Aortic smooth muscle cell (primary cell): Measurements from ENCODE around the gene RAB13. TPM values are rescaled to one million over a fixed set of nuclear protein-coding genes. Genes with fewer than 3 reads are reported as not detected.

ENCODE experiments used
- total RNA-seq: library from RNA; depleted of rRNA; stranded (reverse); fragments of >200 nt; gene quantifications from 2 replicates; pipeline ENCODE4 v1.2.3, GENCODE V29; 2014

The RAB13 gene
- 91.4 and 101 TPM in 2 replicates for total RNA-seq

DNA sequence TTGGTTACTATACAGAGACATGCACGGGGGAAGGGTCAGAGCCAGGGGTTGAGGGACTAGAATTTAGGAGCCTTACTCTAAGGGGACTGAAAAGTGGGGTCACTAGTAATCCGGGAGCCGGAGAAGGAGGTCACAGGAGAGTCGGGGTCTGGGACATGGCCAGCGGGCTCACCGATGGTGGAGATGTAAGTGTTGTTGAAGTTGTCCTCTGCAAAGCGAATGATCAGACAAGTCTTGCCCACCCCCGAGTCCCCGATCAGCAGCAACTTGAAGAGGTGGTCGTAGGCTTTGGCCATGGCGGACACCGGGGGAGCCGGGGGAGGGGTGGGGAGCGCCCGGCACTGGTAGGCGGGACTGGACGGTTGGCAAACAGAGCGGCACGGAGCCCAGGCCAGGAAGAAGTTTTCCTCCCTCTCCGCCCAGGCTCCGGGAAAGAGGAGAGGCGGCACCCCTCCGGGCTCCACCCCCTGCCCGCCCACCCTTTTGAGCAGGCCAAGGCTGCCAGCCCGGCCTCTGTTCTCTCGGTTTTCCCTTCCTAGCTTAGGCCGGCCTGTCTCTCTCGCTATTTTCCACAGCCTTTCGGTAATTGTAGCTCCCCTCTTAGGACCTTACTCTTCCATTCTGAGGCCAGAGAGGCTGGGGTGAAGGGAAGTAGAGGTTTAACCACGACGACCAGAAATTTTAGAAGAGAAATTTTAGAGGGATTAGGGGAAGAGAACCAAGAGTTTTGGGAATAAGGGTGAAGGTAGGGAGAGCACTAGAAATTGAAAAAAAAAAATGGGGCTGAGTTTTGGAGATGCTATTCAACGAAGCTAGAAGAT lies at the start of gene RAB13:
RAB13 (minus strand) TSS at position 399 of the 821 bp plus-strand sequence; CDS start at position 296, 103 bp downstream.

DNA sequence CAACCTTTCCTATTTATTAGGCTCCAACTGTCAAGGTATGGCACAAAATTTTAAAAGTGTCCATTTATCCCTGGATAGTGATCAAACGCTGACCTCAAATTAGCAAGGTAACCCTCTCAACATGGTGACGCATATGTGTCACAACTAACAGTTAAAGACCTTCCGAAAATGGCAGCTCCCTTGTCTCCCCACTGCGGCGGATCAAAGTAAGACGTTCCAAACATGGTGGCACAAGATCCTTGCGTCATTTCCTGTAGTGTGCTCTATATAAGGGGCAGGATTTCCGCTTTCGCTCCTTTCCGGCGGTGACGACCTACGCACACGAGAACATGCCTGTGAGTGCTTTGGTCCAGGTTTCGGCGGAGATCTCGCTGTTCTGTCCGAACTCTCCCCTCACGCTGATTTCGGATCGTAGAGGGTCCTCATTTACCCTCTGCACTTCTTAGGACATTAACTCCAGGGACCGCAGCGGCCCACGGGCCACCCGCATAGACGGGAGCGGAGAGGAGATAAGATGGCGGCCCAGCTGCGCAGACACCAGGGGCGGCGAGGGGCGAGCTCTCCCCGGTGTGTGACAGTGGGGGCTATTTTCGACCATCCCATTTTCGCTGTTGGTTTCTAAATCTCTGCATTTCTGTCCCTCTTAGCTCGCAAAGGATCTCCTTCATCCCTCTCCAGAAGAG lies 4.5 kb upstream of the RAB13 start, which contains the start of gene RPS27:
RPS27 (plus strand) TSS at position 295 of the 683 bp plus-strand sequence; CDS start at position 330, 35 bp downstream.

DNA sequence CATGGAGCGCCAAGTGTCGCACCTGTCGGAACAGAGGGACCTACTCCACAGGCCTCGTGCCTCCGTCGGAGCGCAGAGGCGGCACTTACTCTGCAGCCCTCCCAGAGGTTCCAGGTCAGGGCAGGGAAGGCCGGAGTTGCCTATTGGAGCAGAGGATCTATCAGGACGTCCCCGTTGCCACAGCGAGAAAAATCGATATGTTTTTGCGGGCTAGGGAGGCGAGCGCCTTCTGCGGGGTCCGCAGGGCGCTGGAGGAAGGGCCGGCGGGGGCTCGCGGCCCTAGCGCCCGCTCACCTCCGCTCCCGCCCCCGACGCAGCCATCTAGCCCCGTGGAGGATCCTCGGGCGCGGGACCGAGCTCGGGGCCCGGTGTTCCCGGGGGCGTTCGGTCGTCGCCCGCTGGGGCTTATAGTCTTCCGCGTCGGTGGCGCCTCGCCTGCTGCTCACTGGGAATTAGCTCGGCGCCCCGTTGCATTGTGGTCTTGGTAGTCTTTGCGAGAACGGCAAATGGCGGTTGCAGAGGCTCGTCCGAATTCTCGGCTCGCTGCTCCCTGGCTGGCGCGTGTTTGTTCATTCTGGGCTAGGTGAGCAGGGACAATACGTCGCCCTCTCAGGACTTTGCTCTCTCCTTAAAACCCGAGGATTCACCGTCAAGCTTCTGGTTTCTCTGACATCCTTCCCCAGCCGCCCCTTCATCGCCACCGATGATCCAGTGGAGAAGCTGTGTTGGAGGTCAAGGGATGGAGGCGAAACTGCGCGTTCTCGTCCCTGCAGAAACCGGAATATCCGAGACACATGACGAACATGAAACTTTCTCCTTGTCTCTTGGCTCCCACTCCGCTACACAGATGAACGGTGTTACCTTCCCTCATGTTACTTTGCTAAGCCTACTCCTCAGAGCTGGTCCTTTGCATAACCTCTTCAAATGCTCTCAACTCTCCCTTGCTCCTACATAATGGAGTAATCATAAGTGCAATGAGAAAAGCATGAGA lies 8.6 kb downstream of the RAB13 start, which contains the start of gene JTB:
JTB (minus strand) TSS at position 425 of the 991 bp plus-strand sequence; CDS start at position 3, 422 bp downstream.

DNA sequence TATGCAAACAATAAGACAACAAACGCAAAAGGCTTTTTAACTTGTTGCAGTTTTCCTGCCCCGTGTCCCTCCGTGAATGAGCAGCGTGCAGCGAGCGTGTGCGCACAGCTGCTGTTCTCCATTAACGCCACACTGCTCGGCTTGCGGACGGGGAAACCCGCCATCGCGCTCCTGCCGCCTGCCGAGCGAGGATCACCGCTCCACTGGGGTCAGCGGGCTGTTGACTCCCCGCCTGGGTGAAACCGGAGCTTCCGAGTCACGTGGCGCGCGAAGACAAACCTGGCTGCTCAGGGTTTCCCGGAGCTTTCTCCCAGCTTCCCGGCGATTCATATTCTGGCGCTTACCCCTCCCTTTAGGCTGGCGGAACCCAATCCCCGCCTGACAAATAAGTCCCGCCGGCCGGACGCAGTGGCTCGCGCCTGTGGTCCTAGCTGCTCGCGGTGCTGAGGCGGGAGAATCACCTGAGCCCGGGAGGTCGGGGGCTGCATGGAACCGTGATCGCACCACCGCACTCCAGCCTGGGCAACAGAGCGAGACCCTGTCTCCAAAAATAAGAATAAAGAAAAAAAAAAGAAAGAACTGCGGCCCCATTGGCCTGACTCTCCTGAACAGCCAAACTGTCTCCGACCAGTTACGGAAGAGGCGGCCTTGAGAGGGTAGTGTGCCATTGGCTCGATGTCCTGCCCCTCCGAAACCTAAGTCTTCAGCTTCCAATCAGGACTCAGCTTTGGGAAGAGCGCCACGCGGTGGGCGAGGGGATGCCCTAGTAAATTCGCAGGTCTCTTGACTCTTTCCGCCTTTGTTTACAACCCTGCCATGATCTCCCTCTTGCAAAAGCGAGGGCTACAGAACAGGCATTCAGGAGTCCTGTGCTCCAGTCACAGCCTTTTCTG lies 18.8 kb downstream of the RAB13 start, which contains the start of gene CREB3L4:
CREB3L4 (plus strand) TSS at position 796 of the 893 bp plus-strand sequence. CDS start 624 bp downstream, outside the sequence.

DNA sequence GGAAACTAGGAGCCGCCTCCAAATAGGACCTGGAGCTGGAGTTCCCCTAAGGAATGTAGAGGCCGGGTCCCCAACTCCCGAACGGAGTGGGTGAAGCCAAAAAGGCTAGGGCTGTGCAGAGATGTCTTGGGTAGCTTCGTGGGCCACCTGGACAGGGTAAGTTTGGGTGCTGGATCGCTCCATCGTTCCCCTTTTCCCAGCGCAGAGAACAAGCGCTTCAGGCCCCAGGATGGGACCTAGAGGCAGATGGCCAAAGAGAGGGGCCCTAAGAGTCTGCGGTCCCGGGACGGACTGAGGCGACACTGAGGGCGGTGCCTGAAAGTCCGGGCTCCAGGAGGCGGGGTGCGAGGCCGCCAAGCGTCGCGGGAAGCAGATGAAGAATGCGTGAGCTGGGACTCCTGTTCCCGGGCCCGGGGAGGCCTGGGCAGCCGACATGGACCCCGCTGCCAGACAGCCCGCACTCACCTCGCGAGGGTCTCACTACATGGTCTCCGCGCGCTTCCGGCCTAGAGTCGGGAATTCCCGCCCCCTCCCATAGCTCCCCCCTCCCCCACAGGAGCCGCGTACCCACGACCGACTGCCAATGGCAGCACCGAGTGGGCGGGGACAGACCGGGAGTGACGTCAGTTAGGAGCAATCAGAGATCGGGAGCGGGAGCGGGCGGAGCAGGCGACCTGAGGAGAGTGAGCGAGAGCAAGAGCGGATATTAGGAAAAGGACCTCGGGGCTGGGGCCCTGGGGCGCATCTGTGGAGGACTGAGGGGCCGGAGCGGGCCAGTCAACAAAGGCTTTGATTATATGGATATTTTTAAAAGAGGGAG lies 22.9 kb downstream of the RAB13 start, which contains the start of gene SLC39A1:
SLC39A1 (minus strand) TSS at position 508 of the 820 bp plus-strand sequence. CDS start 822 bp downstream, outside the sequence.

DNA sequence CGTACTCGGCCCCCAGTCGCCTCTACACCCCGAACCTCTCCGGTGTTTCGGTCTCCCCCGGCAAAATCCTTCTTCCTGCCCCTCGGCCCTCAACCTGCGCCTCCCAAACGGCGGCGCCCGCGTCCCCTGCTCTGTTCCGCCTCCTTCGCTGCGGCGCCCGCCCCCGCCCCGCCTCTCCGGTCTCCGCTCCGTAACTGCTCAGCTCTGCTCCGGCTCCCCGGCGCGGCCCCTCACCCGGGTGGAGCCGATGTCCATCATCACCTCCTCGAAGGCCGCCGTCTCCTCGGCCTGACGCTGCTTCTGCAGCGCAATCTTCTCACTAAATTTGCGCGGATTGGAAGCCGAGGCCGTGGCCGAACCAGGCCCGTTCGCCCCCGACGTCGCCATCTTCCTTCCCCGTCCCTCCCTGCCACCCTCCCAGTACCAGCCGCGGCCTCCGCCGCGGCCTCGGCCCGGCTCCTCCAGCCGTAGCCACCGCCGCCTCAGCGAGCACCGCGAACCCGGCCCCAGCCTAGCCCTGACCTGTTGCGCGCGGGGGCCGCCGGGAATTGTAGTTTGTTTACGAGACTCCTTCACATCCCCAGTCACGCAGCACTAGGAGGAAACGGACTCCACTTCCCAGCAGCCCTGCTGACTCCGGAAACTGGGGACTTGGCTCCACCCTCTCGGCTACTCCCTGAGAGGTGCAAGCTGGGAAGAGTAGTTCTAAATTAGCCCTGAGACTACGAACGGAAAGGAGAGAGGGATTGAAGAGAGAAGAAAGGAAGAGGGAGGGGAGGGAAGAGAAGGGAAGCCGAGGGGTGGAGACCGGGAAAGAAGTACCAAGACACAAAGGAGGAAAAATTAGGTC lies 27.8 kb downstream of the RAB13 start, which contains the start of gene CRTC2:
CRTC2 (minus strand) TSS at position 502 of the 850 bp plus-strand sequence; CDS start at position 387, 115 bp downstream.

DNA sequence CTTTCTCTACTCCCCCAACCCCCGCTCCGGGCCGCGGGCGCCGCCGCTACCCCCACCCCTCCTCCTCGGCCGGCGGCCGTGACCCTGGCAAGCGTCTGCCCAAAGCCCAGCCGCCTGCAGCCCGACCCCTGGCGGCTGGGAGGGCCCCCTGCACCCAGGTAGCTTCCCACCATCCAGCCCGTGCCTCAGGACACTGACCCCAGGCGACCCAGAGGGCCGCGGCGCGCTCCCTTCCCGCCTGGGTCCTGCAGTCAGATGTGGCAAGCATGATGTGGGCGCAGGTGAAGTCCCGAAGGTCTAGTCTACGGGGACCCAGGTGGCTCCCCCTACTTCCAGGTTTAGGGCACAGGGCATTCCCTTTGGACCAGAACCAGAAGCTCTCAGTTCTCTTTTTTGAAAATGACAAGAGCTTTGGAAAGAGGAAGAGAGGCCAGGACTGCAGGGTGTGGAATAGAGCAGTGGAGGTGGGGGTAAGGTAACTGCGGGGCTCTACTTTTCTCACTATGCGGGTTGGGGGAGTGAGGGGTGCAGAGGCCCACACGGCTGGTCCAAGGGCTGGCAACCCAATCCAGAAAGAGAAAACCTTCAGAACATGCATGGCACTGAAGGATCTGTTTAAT lies 39.4 kb downstream of the RAB13 start, which contains the start of gene DENND4B:
DENND4B (minus strand) TSS at position 97 of the 620 bp plus-strand sequence. CDS start 2,344 bp downstream, outside the sequence.

Other genes starting within 250 kb of the RAB13 start
- gene SLC27A3, start 210.9 kb downstream of the RAB13 start, total RNA-seq: 10.7 and 11.6 TPM in 2 replicates
- 2.6 and 4.7 TPM in 2 replicates for gene GATAD2B, start 63.4 kb downstream of the RAB13 start, total RNA-seq
- gene DENND4B, start 39.6 kb downstream of the RAB13 start, total RNA-seq: 12.4 and 13.9 TPM in 2 replicates
- 2.6 and 2.8 TPM in 2 replicates for gene CRTC2, start 27.7 kb downstream of the RAB13 start, total RNA-seq
- 101 and 104 TPM in 2 replicates for gene SLC39A1, start 22.8 kb downstream of the RAB13 start, total RNA-seq
- gene CREB3L4, start 18.4 kb downstream of the RAB13 start, total RNA-seq: 6.5 and 7.6 TPM in 2 replicates
- gene JTB, start 8.7 kb downstream of the RAB13 start, total RNA-seq: 97.8 and 120 TPM in 2 replicates
- 1,797 and 2,271 TPM in 2 replicates for gene RPS27, start 4.4 kb upstream of the RAB13 start, total RNA-seq
- 0.12 and 0.13 TPM in 2 replicates for gene NUP210L, start 168.7 kb upstream of the RAB13 start, total RNA-seq
- 595 and 615 TPM in 2 replicates for gene TPM3, start 205.8 kb upstream of the RAB13 start, total RNA-seq
- gene CFAP141, start 220.0 kb upstream of the RAB13 start, total RNA-seq: not detected in 2 replicates
- 66.3 and 85.6 TPM in 2 replicates for gene UBAP2L, start 234.6 kb upstream of the RAB13 start, total RNA-seq